Body of pancreas (tissue), 4 donors: ENCODE measurements around the gene KCNK17.

Experiments
- CTCF ChIP-seq, 7 experiments: fragments of 450-650 bp in 4 of 7; fragments of 200-600 bp in 3 of 7; sonication (generic) in 3 of 7; IDR thresholded peaks; one replicate each; pipeline ENCODE4 v1.5.1; 2016 to 2019; ENCODE audit warnings: antibody characterized with exemption in 7 of 7
- POLR2A ChIP-seq, 3 donors: fragments of 450-650 bp; IDR thresholded peaks; one replicate each; pipeline ENCODE4 v1.6.1; 2016; ENCODE audit warnings: antibody characterized with exemption in 3 of 3, mild to moderate bottlenecking in 2 of 3

- TF ChIP-seq CTCF (IDR thresholded peaks at IDR 0.05) = no peak
- no peak for TF ChIP-seq POLR2A (IDR thresholded peaks at IDR 0.05)
Observed at GRCh38 chr6:39319621-39320362, 5.6 kb upstream of the KCNK17 start.
